NT2/D1 (cell line): ENCODE results near the gene ME2.

Source experiments
- DNase-seq: peaks from one replicate; pipeline ENCODE4 v3.0.0-alpha.2; 2011; ENCODE audit warnings: low read depth, low spot score
- H3K27me3 ChIP-seq: 2 replicates; pipeline ENCODE4 v1.6.0; 2011; ENCODE audit warnings: mild to moderate bottlenecking; ENCODE audit not compliant: insufficient read length, insufficient read depth
- H3K36me3 ChIP-seq: 2 replicates; pipeline ENCODE4 v1.6.1; 2011; ENCODE audit warnings: mild to moderate bottlenecking, low read length, mixed read lengths; ENCODE audit not compliant: insufficient read depth, insufficient read length
- H3K4me1 ChIP-seq: 2 replicates; pipeline ENCODE4 v1.5.1; 2011; ENCODE audit not compliant: insufficient read depth, insufficient read length
- H3K4me3 ChIP-seq: 2 replicates; pipeline ENCODE4 v1.5.1; 2011; ENCODE audit warnings: low read depth; ENCODE audit not compliant: insufficient read length
- H3K9ac ChIP-seq: 2 replicates; pipeline ENCODE4 v1.6.0; 2011; ENCODE audit warnings: low read depth; ENCODE audit not compliant: insufficient read length
- H3K9me3 ChIP-seq: 2 replicates; pipeline ENCODE4 v1.5.1; 2011; ENCODE audit warnings: mild to moderate bottlenecking, low read length; ENCODE audit not compliant: insufficient read depth
- SUZ12 ChIP-seq: IDR thresholded peaks from 2 replicates; pipeline ENCODE4 v1.6.1; 2011; ENCODE audit not compliant: insufficient read length, insufficient read depth; ENCODE audit errors: extremely low read depth
- YY1 ChIP-seq: IDR thresholded peaks from 2 replicates; pipeline ENCODE4 v1.6.1; 2011; ENCODE audit not compliant: insufficient read length, insufficient read depth
- ZNF274 ChIP-seq: IDR thresholded peaks from 2 replicates; pipeline ENCODE4 v1.6.1; 2011; ENCODE audit warnings: mild to moderate bottlenecking, low read depth, low read length

ME2 gene

GRCh38 chr18:50924372-50924771 lies 45.5 kb downstream of the ME2 start:
- TF ChIP-seq SUZ12, result no peak
- no peak overlapping the region for H3K4me3 ChIP-seq
- DNase-seq, result no peak
- peaks cover 34% of the 10 kb centered on the region for H3K36me3 ChIP-seq
- no peaks in the 10 kb centered on the region for H3K4me1 ChIP-seq
- H3K9ac ChIP-seq, result no peak overlapping the region
- H3K27me3 ChIP-seq, result no peaks in the 10 kb centered on the region
- peaks cover 17% of the 10 kb centered on the region for H3K9me3 ChIP-seq

- no peak for DNase-seq
- no peak for TF ChIP-seq SUZ12
- TF ChIP-seq YY1, result no peak
- TF ChIP-seq ZNF274, result no peak
- H3K36me3 ChIP-seq, result peaks cover 21% of the 10 kb centered on the region
Observed at GRCh38 chr18:50926521-50926920, 47.6 kb downstream of the ME2 start.

GRCh38 chr18:50928551-50928950 lies 49.6 kb downstream of the ME2 start:
- Histone ChIP-seq H3K9ac (no peak overlapping the region), H3K4me1 (no peaks in the 10 kb centered on the region), H3K4me3 (no peak overlapping the region), H3K27me3 (no peaks in the 10 kb centered on the region), H3K36me3 (peaks cover 13% of the 10 kb centered on the region), H3K9me3 (peaks cover 17% of the 10 kb centered on the region)
- no peak for DNase-seq
- TF ChIP-seq ZNF274, result no peak
- TF ChIP-seq YY1, result no peak
- TF ChIP-seq SUZ12, result no peak

More at GRCh38 chr18:50926521-50926920, 47.6 kb downstream of the ME2 start:
- no peak overlapping the region for H3K9ac ChIP-seq
- H3K9me3 ChIP-seq, result peaks cover 17% of the 10 kb centered on the region
- H3K4me1 ChIP-seq, result no peaks in the 10 kb centered on the region
- H3K4me3 ChIP-seq, result no peak overlapping the region
- no peaks in the 10 kb centered on the region for H3K27me3 ChIP-seq

GRCh38 chr18:50933684-50934083 lies 54.8 kb downstream of the ME2 start:
- Histone ChIP-seq H3K4me1 (no peaks in the 10 kb centered on the region), H3K9me3 (no peaks in the 10 kb centered on the region), H3K9ac (no peak overlapping the region), H3K4me3 (no peak overlapping the region), H3K27me3 (no peaks in the 10 kb centered on the region), H3K36me3 (no peaks in the 10 kb centered on the region)
- TF ChIP-seq ZNF274 (no peak), YY1 (no peak), SUZ12 (no peak)
- DNase-seq, result no peak

DNA sequence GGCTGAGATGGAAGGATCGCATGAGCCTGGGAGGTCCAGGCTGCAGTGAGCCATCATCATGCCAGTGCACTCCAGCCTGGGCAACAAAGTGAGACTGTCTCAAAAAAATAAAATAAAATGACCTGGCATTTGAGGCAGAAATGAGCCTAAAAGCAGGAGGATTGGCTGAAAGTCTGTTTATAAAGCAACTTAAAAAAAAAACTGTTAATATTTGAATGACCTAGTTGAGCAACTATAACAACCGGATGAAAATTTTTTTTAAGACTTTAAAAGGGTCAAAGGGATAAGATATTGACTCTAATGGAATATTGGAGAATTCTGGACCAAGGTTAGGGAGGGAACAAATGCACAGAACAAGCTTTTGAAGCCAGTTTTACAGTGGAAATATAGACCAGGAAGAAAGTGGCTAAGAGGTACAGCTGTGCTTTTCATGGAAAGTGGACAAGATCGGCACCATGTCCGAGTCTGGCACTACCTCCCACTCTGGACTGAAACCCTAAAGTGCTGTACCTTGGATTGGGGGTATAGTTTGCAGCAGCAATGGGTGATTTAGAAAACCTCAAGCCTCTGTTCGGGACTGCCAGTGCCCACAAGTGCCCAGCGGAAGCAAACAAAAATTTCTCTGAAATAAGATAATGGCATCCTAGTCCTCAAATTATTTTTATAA lies 55.8 kb downstream of the ME2 start:
- Histone ChIP-seq H3K36me3 (no peaks in the 10 kb centered on the region), H3K9ac (no peak overlapping the region), H3K4me1 (no peaks in the 10 kb centered on the region), H3K9me3 (no peaks in the 10 kb centered on the region), H3K27me3 (no peaks in the 10 kb centered on the region), H3K4me3 (no peak overlapping the region)
- DNase-seq, result no peak
- no peak for TF ChIP-seq ZNF274
- no peak for TF ChIP-seq SUZ12
- no peak for TF ChIP-seq YY1

- no peaks in the 10 kb centered on the region for H3K27me3 ChIP-seq
- H3K4me1 ChIP-seq, result no peaks in the 10 kb centered on the region
- H3K36me3 ChIP-seq, result peaks cover 7% of the 10 kb centered on the region
- H3K9ac ChIP-seq, result no peak overlapping the region
- no peak for TF ChIP-seq YY1
- no peak for TF ChIP-seq ZNF274
- no peak for TF ChIP-seq SUZ12
- no peak for DNase-seq
- no peak overlapping the region for H3K4me3 ChIP-seq
- no peaks in the 10 kb centered on the region for H3K9me3 ChIP-seq
Observed at GRCh38 chr18:50935493-50936191, 56.7 kb downstream of the ME2 start.

GRCh38 chr18:50937183-50937582 lies 58.3 kb downstream of the ME2 start:
- Histone ChIP-seq H3K36me3 (peaks cover 8% of the 10 kb centered on the region), H3K4me1 (no peaks in the 10 kb centered on the region), H3K27me3 (no peaks in the 10 kb centered on the region), H3K9me3 (no peaks in the 10 kb centered on the region), H3K9ac (no peak overlapping the region), H3K4me3 (no peak overlapping the region)
- TF ChIP-seq YY1, result no peak
- TF ChIP-seq SUZ12, result no peak
- TF ChIP-seq ZNF274, result no peak
- DNase-seq, result no peak
